Ectodermal cell (in vitro differentiated cells): ENCODE data around the gene ZC3H13.

Experiments used
- H3K27ac ChIP-seq: 2 replicates; pipeline ENCODE4 v1.7.0; 2013; ENCODE audit warnings: mild to moderate bottlenecking, low read depth, low read length; ENCODE audit not compliant: insufficient read depth, poor library complexity, severe bottlenecking
- H3K27me3 ChIP-seq: 2 replicates; pipeline ENCODE4 v1.7.0; 2013; ENCODE audit warnings: mild to moderate bottlenecking, low read length; ENCODE audit not compliant: insufficient read depth, control insufficient read depth, poor library complexity, severe bottlenecking
- H3K36me3 ChIP-seq: one replicate; pipeline ENCODE4 v1.7.0; 2013; ENCODE audit warnings: low read length; ENCODE audit not compliant: control insufficient read depth, insufficient read depth
- H3K4me1 ChIP-seq: one replicate; pipeline ENCODE4 v1.7.0; 2013; ENCODE audit warnings: low read length; ENCODE audit not compliant: control insufficient read depth, insufficient read depth
- H3K4me3 ChIP-seq: 2 replicates; pipeline ENCODE4 v1.7.0; 2013; ENCODE audit warnings: low read depth, low read length, control low read depth; ENCODE audit not compliant: insufficient read depth
- H3K9me3 ChIP-seq: 2 replicates; pipeline ENCODE4 v1.7.0; 2013; ENCODE audit warnings: mild to moderate bottlenecking, low read length, moderate library complexity; ENCODE audit not compliant: control insufficient read depth
- WGBS, 2 experiments: methylation state at CpG; one replicate each; pipeline ENCODE4 v1.1.7; 2013; ENCODE audit warnings: missing lambda C conversion rate in 2 of 2; 5-methylcytosine and 5-hydroxymethylcytosine counted together

ZC3H13 gene

GRCh38 chr13:46016216-46016615, 36.3 kb downstream of the ZC3H13 start:
- Histone ChIP-seq H3K4me3 (no peak overlapping the region), H3K27ac (no peak overlapping the region), H3K4me1 (no peaks in the 10 kb centered on the region), H3K27me3 (no peaks in the 10 kb centered on the region), H3K36me3 (peaks cover 21% of the 10 kb centered on the region), H3K9me3 (no peaks in the 10 kb centered on the region)

- WGBS, 2 experiments = 92 to 100% methylated on average over 2 of the region's 3 CpGs
- no peak overlapping the region for H3K27ac ChIP-seq
- no peaks in the 10 kb centered on the region for H3K9me3 ChIP-seq
- H3K27me3 ChIP-seq = no peaks in the 10 kb centered on the region
- H3K4me1 ChIP-seq = no peaks in the 10 kb centered on the region
- H3K4me3 ChIP-seq = no peak overlapping the region
- H3K36me3 ChIP-seq = peaks cover 21% of the 10 kb centered on the region
Observed at GRCh38 chr13:46015366-46015765, 37.2 kb downstream of the ZC3H13 start.

- Histone ChIP-seq H3K36me3 (peaks cover 8% of the 10 kb centered on the region), H3K4me1 (no peaks in the 10 kb centered on the region), H3K27ac (no peak overlapping the region)
Observed at GRCh38 chr13:46012404-46012803, 40.1 kb downstream of the ZC3H13 start.

GRCh38 chr13:46010148-46010547, 42.4 kb downstream of the ZC3H13 start:
- no peaks in the 10 kb centered on the region for H3K9me3 ChIP-seq
- WGBS, 2 experiments = 87 to 88% methylated on average over 6 of the region's 6 CpGs
- H3K4me3 ChIP-seq = no peak overlapping the region
- H3K4me1 ChIP-seq = no peaks in the 10 kb centered on the region
- no peak overlapping the region for H3K27ac ChIP-seq
- H3K27me3 ChIP-seq = no peaks in the 10 kb centered on the region
- no peaks in the 10 kb centered on the region for H3K36me3 ChIP-seq

More at GRCh38 chr13:46012404-46012803, 40.1 kb downstream of the ZC3H13 start:
- no peaks in the 10 kb centered on the region for H3K9me3 ChIP-seq
- H3K27me3 ChIP-seq = no peaks in the 10 kb centered on the region
- no peak overlapping the region for H3K4me3 ChIP-seq

GRCh38 chr13:46008631-46009030, 43.9 kb downstream of the ZC3H13 start:
- Histone ChIP-seq H3K36me3 (no peaks in the 10 kb centered on the region), H3K9me3 (no peaks in the 10 kb centered on the region)
- WGBS, 2 experiments = 96 to 100% methylated on average over 2 of the region's 2 CpGs

GRCh38 chr13:46006688-46007452, 45.7 kb downstream of the ZC3H13 start:
- no peak overlapping the region for H3K4me3 ChIP-seq
- no peaks in the 10 kb centered on the region for H3K36me3 ChIP-seq
- no peaks in the 10 kb centered on the region for H3K4me1 ChIP-seq
- no peaks in the 10 kb centered on the region for H3K9me3 ChIP-seq
- no peak overlapping the region for H3K27ac ChIP-seq
- H3K27me3 ChIP-seq = no peaks in the 10 kb centered on the region
- 91 to 94% methylated on average over 6 of the region's 6 CpGs for WGBS, 2 experiments

More at GRCh38 chr13:46008631-46009030, 43.9 kb downstream of the ZC3H13 start:
- no peak overlapping the region for H3K4me3 ChIP-seq
- H3K4me1 ChIP-seq = no peaks in the 10 kb centered on the region
- H3K27me3 ChIP-seq = no peaks in the 10 kb centered on the region
- H3K27ac ChIP-seq = no peak overlapping the region

GRCh38 chr13:46004491-46004890, 48.1 kb downstream of the ZC3H13 start:
- 90 to 100% methylated on average over 1 of the region's 1 CpG for WGBS, 2 experiments
- H3K36me3 ChIP-seq = peaks cover 16% of the 10 kb centered on the region
- no peak overlapping the region for H3K27ac ChIP-seq

GRCh38 chr13:45996631-45997030, 55.9 kb downstream of the ZC3H13 start:
- Histone ChIP-seq H3K27ac (no peak overlapping the region), H3K9me3 (no peaks in the 10 kb centered on the region), H3K36me3 (peaks cover 16% of the 10 kb centered on the region), H3K27me3 (no peaks in the 10 kb centered on the region), H3K4me3 (no peak overlapping the region), H3K4me1 (no peaks in the 10 kb centered on the region)
- WGBS, 2 experiments = 94 to 100% methylated on average over 1 to 2 of the region's 2 CpGs

More at GRCh38 chr13:46004491-46004890, 48.1 kb downstream of the ZC3H13 start:
- H3K27me3 ChIP-seq = no peaks in the 10 kb centered on the region
- no peaks in the 10 kb centered on the region for H3K9me3 ChIP-seq
- no peaks in the 10 kb centered on the region for H3K4me1 ChIP-seq
- no peak overlapping the region for H3K4me3 ChIP-seq

GRCh38 chr13:45995245-45995644, 57.3 kb downstream of the ZC3H13 start:
- H3K4me3 ChIP-seq = no peak overlapping the region
- 100% methylated on average over 1 of the region's 1 CpG; no CpG with 5 or more reads in 1 of the 2 experiments for WGBS, 2 experiments
- H3K9me3 ChIP-seq = no peaks in the 10 kb centered on the region
- no peaks in the 10 kb centered on the region for H3K27me3 ChIP-seq
- no peaks in the 10 kb centered on the region for H3K4me1 ChIP-seq
- H3K36me3 ChIP-seq = peaks cover 3% of the 10 kb centered on the region
- no peak overlapping the region for H3K27ac ChIP-seq

- no peaks in the 10 kb centered on the region for H3K9me3 ChIP-seq
- no peak overlapping the region for H3K27ac ChIP-seq
- WGBS, 2 experiments = 100% methylated on average over 1 of the region's 2 CpGs
- H3K4me1 ChIP-seq = no peaks in the 10 kb centered on the region
- H3K4me3 ChIP-seq = no peak overlapping the region
- no peaks in the 10 kb centered on the region for H3K27me3 ChIP-seq
- no peaks in the 10 kb centered on the region for H3K36me3 ChIP-seq
Observed at GRCh38 chr13:45994752-45995151, 57.8 kb downstream of the ZC3H13 start.
